ENCODE measurements around the gene OR1M1.

Gene OR1M1

DNA sequence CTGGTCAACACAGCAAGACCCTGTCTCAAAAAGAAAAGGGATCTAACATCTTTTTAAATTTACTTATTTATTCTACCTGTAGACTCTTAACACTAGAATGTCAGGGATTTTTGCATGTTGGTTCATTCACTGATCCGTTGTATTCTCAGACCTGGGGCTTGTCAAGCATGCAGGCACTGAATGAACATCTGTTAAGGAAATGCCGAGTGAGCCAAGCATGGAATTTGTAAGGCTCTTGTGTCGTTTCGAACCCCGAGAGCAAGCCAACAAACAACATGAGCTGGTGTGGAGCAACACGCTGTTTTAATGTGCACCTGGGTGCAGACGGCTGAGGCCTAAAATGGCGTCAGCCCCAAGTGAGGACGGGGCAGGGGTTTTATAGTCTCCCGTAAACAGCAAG is 10.0 kb upstream of the OR1M1 start:
- H3K4me3 ChIP-seq (ENCODE audit: low read length) = no peak overlapping the region
- TF ChIP-seq, protein P1, sequence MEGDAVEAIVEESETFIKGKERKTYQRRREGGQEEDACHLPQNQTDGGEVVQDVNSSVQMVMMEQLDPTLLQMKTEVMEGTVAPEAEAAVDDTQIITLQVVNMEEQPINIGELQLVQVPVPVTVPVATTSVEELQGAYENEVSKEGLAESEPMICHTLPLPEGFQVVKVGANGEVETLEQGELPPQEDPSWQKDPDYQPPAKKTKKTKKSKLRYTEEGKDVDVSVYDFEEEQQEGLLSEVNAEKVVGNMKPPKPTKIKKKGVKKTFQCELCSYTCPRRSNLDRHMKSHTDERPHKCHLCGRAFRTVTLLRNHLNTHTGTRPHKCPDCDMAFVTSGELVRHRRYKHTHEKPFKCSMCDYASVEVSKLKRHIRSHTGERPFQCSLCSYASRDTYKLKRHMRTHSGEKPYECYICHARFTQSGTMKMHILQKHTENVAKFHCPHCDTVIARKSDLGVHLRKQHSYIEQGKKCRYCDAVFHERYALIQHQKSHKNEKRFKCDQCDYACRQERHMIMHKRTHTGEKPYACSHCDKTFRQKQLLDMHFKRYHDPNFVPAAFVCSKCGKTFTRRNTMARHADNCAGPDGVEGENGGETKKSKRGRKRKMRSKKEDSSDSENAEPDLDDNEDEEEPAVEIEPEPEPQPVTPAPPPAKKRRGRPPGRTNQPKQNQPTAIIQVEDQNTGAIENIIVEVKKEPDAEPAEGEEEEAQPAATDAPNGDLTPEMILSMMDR (IDR thresholded peaks at IDR 0.05; ENCODE audit: insufficient read depth, low read depth, low read length, missing control alignments) = no peak
- no peak for DNase-seq (ENCODE audit: low read depth)

DNA sequence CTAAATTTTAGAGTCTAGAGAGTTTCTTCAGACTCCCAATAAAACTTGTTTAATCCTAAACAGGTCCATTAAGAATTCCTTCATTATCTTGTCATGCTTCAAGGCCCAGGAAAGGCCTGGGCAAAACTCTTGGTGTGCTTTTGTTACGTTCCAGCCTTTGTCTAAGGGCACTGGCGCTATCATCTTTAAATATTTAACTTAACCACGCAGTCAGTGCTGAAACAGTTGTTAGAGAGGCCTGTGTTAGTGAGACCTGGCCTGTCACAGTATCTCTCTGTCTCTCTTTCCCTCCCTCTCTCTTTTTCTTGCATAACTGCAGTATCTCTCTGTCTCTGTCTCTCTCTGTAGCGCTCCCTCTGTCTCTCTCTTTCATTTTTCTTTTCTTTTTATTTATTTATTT is 8.2 kb upstream of the OR1M1 start:
- TF ChIP-seq, protein P1 (IDR thresholded peaks at IDR 0.05; ENCODE audit: insufficient read depth, low read depth, low read length, missing control alignments) = no peak
- no peak for DNase-seq (ENCODE audit: low read depth)
- no peak overlapping the region for H3K4me3 ChIP-seq (ENCODE audit: low read length)

DNA sequence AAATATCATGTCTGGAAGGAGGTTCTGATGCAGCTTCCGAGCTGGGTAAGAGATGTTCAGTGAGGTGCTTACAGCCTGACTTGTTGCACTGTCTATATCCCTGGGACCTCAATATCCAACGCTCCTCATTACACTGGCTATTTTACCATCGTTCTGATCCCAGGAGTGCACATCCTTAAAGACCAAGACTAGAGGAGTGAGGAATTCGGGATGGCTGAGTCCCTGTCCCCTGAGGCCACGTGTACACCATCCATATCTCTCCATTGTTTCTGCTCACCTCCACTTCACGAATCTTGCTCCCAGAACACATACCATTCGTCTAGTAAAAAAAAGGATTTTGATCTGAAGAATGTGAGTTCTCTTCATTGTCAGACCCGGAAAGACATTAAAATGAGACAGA is 20.5 kb downstream of the OR1M1 start, which contains the start of gene OR7G2:
Gene OR7G2 (minus strand): TSS at position 101 of the 400 bp plus-strand sequence. CDS start 4,232 bp downstream, outside the sequence.
- TF ChIP-seq, protein P1 (IDR thresholded peaks at IDR 0.05; ENCODE audit: insufficient read depth, low read depth, low read length, missing control alignments) = no peak
- no peak for DNase-seq (ENCODE audit: low read depth)
- no peak within 1 kb of the TSS for H3K4me3 ChIP-seq (ENCODE audit: low read length)

DNA sequence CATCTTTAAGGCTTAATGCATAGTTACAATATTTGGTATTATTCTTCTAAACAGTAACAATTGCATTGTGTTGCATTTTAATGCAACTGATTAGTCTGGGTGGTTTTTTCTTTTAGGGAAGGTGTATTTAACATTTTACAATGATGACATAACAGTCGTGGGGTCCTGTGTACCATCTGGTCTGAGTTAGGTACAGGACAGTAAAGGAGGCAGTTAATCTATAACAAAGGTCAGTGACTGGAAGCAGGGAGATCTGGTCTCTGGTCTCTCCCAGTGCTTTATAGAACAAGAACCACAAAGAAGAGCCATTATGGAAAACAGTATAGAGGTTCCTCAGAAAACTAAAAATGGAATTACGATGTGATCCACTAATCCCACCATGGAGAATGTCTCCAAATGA is 23.1 kb downstream of the OR1M1 start:
- no peak overlapping the region for H3K4me3 ChIP-seq (ENCODE audit: low read length)
- DNase-seq (ENCODE audit: low read depth) = no peak
- TF ChIP-seq, protein P1 (IDR thresholded peaks at IDR 0.05; ENCODE audit: insufficient read depth, low read depth, low read length, missing control alignments) = no peak

DNA sequence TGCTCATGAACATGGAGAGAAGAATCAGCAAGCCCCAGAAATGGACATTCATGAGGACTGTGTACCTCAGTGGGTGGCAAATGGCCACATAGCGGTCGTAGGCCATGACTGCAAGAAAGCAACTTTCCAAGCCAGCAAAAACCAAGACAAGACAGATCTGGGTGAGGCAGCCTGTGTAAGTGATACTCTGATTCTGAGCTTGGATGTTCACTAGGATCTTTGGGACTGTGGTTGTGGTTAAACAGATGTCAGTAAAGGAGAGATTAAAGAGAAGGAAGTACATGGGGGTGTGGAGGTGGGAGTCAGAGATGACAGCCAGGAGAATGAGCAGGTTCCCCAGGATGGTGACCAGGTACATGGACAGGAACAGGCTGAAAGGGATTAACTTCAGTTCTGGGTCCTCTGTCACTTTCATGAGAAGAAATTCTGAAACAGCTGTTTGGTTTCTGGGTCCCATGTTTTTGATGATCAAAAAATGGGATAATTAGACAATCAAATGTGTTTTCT is 28.5 kb downstream of the OR1M1 start, which contains the start of gene OR7G1:
Gene OR7G1 (minus strand): TSS at position 457 of the 507 bp plus-strand sequence. CDS start 0 bp downstream, at position 457.
- no peak for DNase-seq (ENCODE audit: low read depth)
- no peak within 1 kb of the TSS for H3K4me3 ChIP-seq (ENCODE audit: low read length)
- TF ChIP-seq, protein P1 (IDR thresholded peaks at IDR 0.05; ENCODE audit: insufficient read depth, low read depth, low read length, missing control alignments) = no peak

DNA sequence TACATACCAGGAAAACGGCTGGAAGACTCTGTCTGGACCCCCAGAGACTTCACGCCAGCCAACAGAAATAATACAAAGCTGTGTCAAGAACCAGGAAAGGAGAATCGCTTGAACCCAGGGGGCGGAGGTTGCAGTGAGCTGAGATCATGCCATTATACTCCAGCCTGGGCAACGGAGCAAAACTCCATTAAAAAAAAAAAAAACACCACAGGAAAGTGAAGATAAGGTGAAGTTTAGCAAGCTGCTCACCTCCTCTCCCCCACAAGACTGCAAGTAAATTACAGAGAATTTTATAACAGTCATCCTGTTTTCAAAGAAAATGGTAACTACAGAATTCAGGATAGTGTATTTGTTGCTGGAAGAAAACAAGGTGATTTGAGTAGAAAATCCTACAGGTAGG is 29.7 kb downstream of the OR1M1 start:
- TF ChIP-seq, protein P1 (IDR thresholded peaks at IDR 0.05; ENCODE audit: insufficient read depth, low read depth, low read length, missing control alignments) = no peak
- no peak for DNase-seq (ENCODE audit: low read depth)
- H3K4me3 ChIP-seq (ENCODE audit: low read length) = no peak overlapping the region

DNA sequence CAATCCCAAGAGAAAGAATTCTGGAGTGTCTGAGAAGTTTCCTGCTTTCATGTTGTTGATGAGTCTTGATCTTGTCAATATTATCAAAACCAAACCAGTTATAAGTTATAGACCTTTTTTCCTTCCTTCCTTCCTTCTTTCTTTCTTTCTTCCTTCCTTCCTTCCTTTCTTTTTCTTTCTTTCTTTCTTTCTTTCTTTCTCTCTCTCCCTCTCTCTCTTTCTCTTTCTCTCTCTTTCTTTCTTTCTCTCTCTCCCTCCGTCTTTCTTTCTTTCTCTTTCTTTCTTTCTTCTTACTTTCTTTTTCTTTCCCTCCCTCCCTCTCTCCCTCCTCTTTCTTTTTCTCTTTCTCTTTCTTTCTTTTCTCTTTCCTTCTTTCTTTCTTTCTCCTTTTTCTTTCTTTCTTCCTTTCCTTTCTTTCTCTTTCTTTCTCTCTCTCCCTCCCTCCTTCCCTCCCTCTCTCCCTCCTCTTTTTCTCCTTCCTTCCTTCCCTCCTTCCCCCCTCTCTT is 40.1 kb downstream of the OR1M1 start, which contains the start of gene OR7G3:
Gene OR7G3 (minus strand): TSS at position 51 of the 506 bp plus-strand sequence. CDS start 0 bp downstream, at position 51.
- no peak within 1 kb of the TSS for H3K4me3 ChIP-seq (ENCODE audit: low read length)
- DNase-seq (ENCODE audit: low read depth) = no peak
- TF ChIP-seq, protein P1 (IDR thresholded peaks at IDR 0.05; ENCODE audit: insufficient read depth, low read depth, low read length, missing control alignments) = no peak

Data from epithelial cell of esophagus (primary cell).